Tibial artery (tissue), 4 donors: Measurements from ENCODE around the gene LRPPRC.
"Not testable (repeated sequence)": the region's sequence is repeated elsewhere in the genome, so short reads cannot be mapped to it uniquely, and the experiment has no call there.

Experiments
- DNase-seq, 2 donors: peaks; one replicate each; pipeline ENCODE4 v3.0.0-alpha.2; 2019
- H3K27ac ChIP-seq, 2 donors: fragments of 200-600 bp; sonication (generic) in 1 of 2; 1 replicate in 1 of 2; 2 replicates in 1 of 2; pipeline ENCODE4 v1.5.1; 2018 to 2019; ENCODE audit warnings: mild to moderate bottlenecking in 1 of 2
- H3K27me3 ChIP-seq, 2 donors: fragments of 200-600 bp; sonication (generic) in 1 of 2; one replicate each; pipeline versions ENCODE4 v1.5.1 to v1.6.0; 2016 to 2019
- H3K36me3 ChIP-seq, 3 donors: fragments of 200-600 bp; sonication (generic) in 2 of 3; one replicate each; pipeline ENCODE4 v1.5.1; 2016 to 2019; ENCODE audit warnings: mild to moderate bottlenecking in 2 of 3
- H3K4me1 ChIP-seq, 4 donors: fragments of 200-600 bp; sonication (generic) in 2 of 4; 1 replicate in 3 of 4; 2 replicates in 1 of 4; pipeline ENCODE4 v1.5.1; 2016 to 2019
- H3K4me3 ChIP-seq, 2 donors: fragments of 200-600 bp; sonication (generic) in 1 of 2; 1 replicate in 1 of 2; 2 replicates in 1 of 2; pipeline ENCODE4 v1.5.1; 2018 to 2019; ENCODE audit warnings: mild to moderate bottlenecking in 2 of 2
- H3K9me3 ChIP-seq, 3 donors: fragments of 200-600 bp; sonication (generic) in 1 of 3; one replicate each; pipeline ENCODE4 v1.5.1; 2016 to 2019
- intact Hi-C: fragments of 100-400 bp; cut with DNase I; formaldehyde crosslinking; loops from one replicate; pipeline ENCODE4 v1.15.0; 2023; ENCODE audit warnings: low total_unique reads
- TF ChIP-seq, protein P1 (sequence below), 2 experiments: fragments of 200-600 bp in 1 of 2; fragments of 450-650 bp in 1 of 2; IDR thresholded peaks; one replicate each; pipeline ENCODE4 v1.5.1; 2017 to 2019; ENCODE audit warnings: antibody characterized with exemption in 2 of 2, mild to moderate bottlenecking in 1 of 2, moderate library complexity in 1 of 2

Gene LRPPRC

DNA sequence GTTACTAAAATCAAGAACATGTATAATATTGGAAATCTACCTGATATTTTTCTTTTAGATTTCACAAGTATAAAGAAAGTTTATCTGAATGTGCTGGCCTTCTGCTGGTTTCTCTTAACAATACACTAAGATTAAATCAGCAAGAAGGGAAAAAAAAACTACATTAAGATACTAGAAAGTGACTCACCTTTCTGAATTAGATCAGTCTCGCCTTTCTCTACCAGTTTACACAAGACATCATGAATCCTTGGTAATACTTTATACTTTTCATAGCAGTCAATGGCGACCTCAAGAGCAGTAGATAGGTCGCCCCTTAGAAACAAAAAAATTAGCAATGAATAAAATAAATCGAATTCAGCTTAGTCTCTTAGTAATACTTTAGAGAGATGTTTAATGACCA, 61.2 kb downstream of the LRPPRC start:
- Histone ChIP-seq H3K36me3 (peaks cover 24 to 36% (median 31%) of the 10 kb centered on the region in 3 donors), H3K4me1 (no peaks in the 10 kb centered on the region), H3K27me3 (no peaks in the 10 kb centered on the region), H3K27ac (no peak overlapping the region), H3K4me3 (no peak overlapping the region), H3K9me3 (no peaks in the 10 kb centered on the region)
- intact Hi-C loops = no loop called here
- DNase-seq = no peak
- TF ChIP-seq, protein P1, sequence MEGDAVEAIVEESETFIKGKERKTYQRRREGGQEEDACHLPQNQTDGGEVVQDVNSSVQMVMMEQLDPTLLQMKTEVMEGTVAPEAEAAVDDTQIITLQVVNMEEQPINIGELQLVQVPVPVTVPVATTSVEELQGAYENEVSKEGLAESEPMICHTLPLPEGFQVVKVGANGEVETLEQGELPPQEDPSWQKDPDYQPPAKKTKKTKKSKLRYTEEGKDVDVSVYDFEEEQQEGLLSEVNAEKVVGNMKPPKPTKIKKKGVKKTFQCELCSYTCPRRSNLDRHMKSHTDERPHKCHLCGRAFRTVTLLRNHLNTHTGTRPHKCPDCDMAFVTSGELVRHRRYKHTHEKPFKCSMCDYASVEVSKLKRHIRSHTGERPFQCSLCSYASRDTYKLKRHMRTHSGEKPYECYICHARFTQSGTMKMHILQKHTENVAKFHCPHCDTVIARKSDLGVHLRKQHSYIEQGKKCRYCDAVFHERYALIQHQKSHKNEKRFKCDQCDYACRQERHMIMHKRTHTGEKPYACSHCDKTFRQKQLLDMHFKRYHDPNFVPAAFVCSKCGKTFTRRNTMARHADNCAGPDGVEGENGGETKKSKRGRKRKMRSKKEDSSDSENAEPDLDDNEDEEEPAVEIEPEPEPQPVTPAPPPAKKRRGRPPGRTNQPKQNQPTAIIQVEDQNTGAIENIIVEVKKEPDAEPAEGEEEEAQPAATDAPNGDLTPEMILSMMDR (IDR thresholded peaks at IDR 0.05) = no peak

DNA sequence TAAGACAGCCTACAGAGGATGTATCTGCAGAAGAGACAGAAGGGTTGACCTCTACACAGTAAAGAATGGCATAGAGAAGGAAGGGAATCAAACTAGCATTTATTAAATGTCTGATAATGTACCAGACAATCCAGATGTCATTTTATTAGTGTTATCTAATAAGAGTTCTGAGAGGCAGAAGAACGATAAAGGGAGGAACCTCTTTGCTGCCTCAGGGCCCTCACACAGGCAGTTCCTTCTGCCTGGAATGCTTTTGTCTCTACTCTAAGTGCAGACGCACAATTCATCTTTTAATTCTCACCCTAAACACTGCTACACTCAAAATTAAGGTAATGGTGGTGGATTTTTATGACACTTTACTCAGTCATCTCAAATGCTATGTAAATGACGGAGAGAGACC, 64.5 kb downstream of the LRPPRC start:
- Histone ChIP-seq H3K27me3 (no peaks in the 10 kb centered on the region), H3K4me3 (no peak overlapping the region), H3K27ac (no peak overlapping the region), H3K9me3 (no peaks in the 10 kb centered on the region), H3K4me1 (no peaks in the 10 kb centered on the region), H3K36me3 (peaks cover 28 to 40% (median 36%) of the 10 kb centered on the region in 3 donors)
- intact Hi-C loops = no loop called here
- DNase-seq = no peak
- TF ChIP-seq, protein P1 (IDR thresholded peaks at IDR 0.05) = no peak

DNA sequence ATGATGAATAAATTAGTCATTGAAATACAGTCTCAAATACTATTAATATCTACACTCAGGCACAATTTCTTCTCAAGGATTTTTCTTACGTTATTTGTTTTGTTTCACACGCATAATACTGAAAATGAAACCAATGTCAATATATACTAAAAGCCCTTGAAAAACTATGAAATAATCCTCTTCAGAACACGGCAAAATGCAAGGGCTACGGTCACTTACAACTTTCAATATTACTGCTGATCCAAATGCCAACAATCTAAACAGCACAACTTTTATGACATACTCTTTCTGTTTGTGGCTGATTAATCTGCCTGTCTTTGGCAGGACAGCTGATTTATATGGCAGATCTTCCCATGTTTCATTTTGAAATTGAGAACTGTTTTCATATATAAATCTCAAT, 68.3 kb downstream of the LRPPRC start:
- peaks cover 38 to 53% (median 40%) of the 10 kb centered on the region in 3 donors for H3K36me3 ChIP-seq
- no peak overlapping the region for H3K27ac ChIP-seq
- DNase-seq = no peak
- H3K9me3 ChIP-seq = no peaks in the 10 kb centered on the region
- no peak overlapping the region for H3K4me3 ChIP-seq
- no peaks in the 10 kb centered on the region for H3K4me1 ChIP-seq
- no peaks in the 10 kb centered on the region for H3K27me3 ChIP-seq
- TF ChIP-seq, protein P1 (IDR thresholded peaks at IDR 0.05) = no peak
- intact Hi-C loops = no loop called here

DNA sequence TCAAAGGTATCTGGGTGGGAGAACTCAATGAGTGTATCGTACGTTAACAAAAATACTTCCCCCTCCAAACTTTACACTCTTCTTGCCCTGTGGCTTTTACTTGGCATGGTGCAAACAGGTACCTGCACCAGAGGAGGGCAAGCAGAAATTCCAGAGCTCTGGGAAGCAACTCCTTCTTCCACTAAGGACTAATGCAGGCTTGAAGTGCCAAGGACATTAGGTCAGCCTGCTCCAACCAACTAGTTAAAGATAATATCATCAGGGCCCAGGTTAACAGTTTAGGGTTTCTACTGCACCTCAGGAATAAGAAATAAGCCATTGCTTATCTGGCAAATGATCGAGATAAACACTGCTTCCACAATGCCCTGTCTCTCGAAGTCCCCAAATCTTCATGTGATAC, 70.4 kb downstream of the LRPPRC start:
- intact Hi-C loops = no loop called here
- no peaks in the 10 kb centered on the region for H3K4me1 ChIP-seq
- H3K4me3 ChIP-seq = no peak overlapping the region
- TF ChIP-seq, protein P1 (IDR thresholded peaks at IDR 0.05) = no peak
- H3K36me3 ChIP-seq = peaks cover 31 to 63% (median 44%) of the 10 kb centered on the region in 3 donors
- no peak for DNase-seq
- H3K9me3 ChIP-seq = no peaks in the 10 kb centered on the region
- H3K27me3 ChIP-seq = no peaks in the 10 kb centered on the region
- H3K27ac ChIP-seq = no peak overlapping the region

DNA sequence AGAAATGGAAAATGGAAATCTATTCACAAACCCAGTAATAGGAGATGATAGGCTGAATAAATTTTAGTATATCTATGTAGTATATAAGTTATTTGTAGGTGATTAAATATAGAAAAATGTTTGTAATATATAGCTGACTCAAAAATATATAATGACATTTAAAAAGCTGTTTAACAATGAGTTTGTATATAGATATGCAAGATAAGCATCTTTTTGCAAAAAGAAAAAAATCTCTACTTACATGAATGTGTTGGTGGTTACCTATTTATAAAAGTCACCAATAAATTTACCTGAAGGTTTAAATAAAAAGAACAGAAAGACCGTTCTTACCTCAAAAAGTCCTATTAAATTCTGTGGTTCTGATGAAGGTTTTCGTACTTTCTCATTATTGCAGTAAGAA, 71.3 kb downstream of the LRPPRC start:
- TF ChIP-seq, protein P1 (IDR thresholded peaks at IDR 0.05) = no peak
- Histone ChIP-seq H3K27me3 (no peaks in the 10 kb centered on the region), H3K4me3 (no peak overlapping the region), H3K27ac (no peak overlapping the region), H3K4me1 (no peaks in the 10 kb centered on the region), H3K36me3 (peaks cover 28 to 65% (median 47%) of the 10 kb centered on the region in 3 donors), H3K9me3 (no peaks in the 10 kb centered on the region)
- DNase-seq = no peak
- intact Hi-C loops = no loop called here

DNA sequence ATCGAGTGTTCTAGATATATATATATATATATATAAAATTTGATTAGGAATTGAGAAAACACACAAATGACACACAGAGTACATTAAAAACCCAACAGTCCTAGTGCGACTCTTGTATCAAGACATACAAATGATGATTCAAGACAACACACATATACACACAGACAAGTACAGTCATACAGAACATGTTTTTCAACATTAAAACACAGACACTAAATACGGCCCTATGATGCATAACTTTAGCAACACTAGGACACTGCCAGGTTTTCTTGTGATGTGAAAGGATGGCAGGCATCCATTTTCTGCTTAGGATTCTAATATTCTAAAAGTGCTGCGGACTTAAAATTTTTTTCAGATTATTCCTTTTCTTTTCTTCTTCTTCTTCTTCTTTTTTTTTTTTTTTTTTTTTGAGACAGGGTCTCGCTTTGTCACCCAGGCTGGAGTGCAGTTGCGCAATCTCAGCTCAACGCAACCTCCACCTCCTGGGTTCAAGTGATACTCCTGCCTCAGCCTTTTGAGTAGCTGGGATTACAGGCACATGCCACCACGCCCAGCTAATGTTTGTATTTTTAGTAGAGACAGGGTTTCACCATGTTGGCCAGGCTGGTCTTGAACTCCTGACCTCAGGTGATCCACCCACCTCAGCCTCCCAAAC, 84.5 kb downstream of the LRPPRC start:
- H3K4me1 ChIP-seq, H3K27me3 ChIP-seq, intact Hi-C loops, H3K4me3 ChIP-seq, H3K9me3 ChIP-seq, H3K27ac ChIP-seq, DNase-seq: not testable (repeated sequence)
- peaks cover 24 to 44% (median 29%) of the 10 kb centered on the region in 3 donors for H3K36me3 ChIP-seq
